Measurements from ENCODE around the gene ATXN1. TPM values are rescaled to one million over a fixed set of nuclear protein-coding genes. Genes with fewer than 3 reads are reported as not detected.

The ATXN1 gene
- total RNA-seq, 1 experiment from 2014 or later = 25.6 TPM

- H3K9me3 ChIP-seq (ENCODE audit: low read depth, low read length, poor library complexity, severe bottlenecking) = no peaks in the 10 kb centered on the region
- no TSS peak for BruUV-seq (replicated peaks)
- no peaks in the 10 kb centered on the region for H3K36me3 ChIP-seq (ENCODE audit: insufficient read depth, low read length, poor library complexity, severe bottlenecking)
- CTCF ChIA-PET = no interaction called here
- POLR2A ChIA-PET (ENCODE audit: low non-redundant PET) = no interaction called here
- no peak for DNase-seq (ENCODE audit: low spot score)
- no peak overlapping the region for H3K4me3 ChIP-seq (ENCODE audit: low read depth, low read length, poor library complexity, severe bottlenecking)
- no peak overlapping the region for H3K27ac ChIP-seq (ENCODE audit: low read depth, low read length, poor library complexity, severe bottlenecking)
- H3K27me3 ChIP-seq (replicated peaks; ENCODE audit: insufficient read depth, low read depth, low read length, poor library complexity) = no peaks in the 10 kb centered on the region
- intact Hi-C loops (cut with micrococcal nuclease; ENCODE audit: unreplicated experiment) = no loop called here
- H3K4me1 ChIP-seq (ENCODE audit: insufficient read depth, low read length, poor library complexity, severe bottlenecking) = peaks cover 8% of the 10 kb centered on the region
- TF ChIP-seq, protein P1, sequence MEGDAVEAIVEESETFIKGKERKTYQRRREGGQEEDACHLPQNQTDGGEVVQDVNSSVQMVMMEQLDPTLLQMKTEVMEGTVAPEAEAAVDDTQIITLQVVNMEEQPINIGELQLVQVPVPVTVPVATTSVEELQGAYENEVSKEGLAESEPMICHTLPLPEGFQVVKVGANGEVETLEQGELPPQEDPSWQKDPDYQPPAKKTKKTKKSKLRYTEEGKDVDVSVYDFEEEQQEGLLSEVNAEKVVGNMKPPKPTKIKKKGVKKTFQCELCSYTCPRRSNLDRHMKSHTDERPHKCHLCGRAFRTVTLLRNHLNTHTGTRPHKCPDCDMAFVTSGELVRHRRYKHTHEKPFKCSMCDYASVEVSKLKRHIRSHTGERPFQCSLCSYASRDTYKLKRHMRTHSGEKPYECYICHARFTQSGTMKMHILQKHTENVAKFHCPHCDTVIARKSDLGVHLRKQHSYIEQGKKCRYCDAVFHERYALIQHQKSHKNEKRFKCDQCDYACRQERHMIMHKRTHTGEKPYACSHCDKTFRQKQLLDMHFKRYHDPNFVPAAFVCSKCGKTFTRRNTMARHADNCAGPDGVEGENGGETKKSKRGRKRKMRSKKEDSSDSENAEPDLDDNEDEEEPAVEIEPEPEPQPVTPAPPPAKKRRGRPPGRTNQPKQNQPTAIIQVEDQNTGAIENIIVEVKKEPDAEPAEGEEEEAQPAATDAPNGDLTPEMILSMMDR (conservative IDR thresholded peaks at IDR 0.05; ENCODE audit: low read depth, low read length) = no peak
- no peak for TF ChIP-seq EZH2 (IDR thresholded peaks at IDR 0.05; ENCODE audit: borderline replicate concordance, low read depth, low read length, poor library complexity, severe bottlenecking)
Observed at GRCh38 chr6:16273256-16273655, 488.0 kb downstream of the ATXN1 start.

GRCh38 chr6:16272201-16272600 is 489.1 kb downstream of the ATXN1 start:
- ChIA-PET CTCF (no interaction called here), POLR2A (ENCODE audit: low non-redundant PET) (no interaction called here)
- H3K4me3 ChIP-seq (ENCODE audit: low read depth, low read length, poor library complexity, severe bottlenecking) = no peak overlapping the region
- H3K36me3 ChIP-seq (ENCODE audit: insufficient read depth, low read length, poor library complexity, severe bottlenecking) = no peaks in the 10 kb centered on the region
- no peak overlapping the region for H3K27ac ChIP-seq (ENCODE audit: low read depth, low read length, poor library complexity, severe bottlenecking)
- TF ChIP-seq, protein P1 (conservative IDR thresholded peaks at IDR 0.05; ENCODE audit: low read depth, low read length) = no peak
- no peak for TF ChIP-seq EZH2 (IDR thresholded peaks at IDR 0.05; ENCODE audit: borderline replicate concordance, low read depth, low read length, poor library complexity, severe bottlenecking)
- DNase-seq (ENCODE audit: low spot score) = no peak
- H3K27me3 ChIP-seq (replicated peaks; ENCODE audit: insufficient read depth, low read depth, low read length, poor library complexity) = no peaks in the 10 kb centered on the region
- H3K4me1 ChIP-seq (ENCODE audit: insufficient read depth, low read length, poor library complexity, severe bottlenecking) = peaks cover under 1% of the 10 kb centered on the region
- no peaks in the 10 kb centered on the region for H3K9me3 ChIP-seq (ENCODE audit: low read depth, low read length, poor library complexity, severe bottlenecking)
- intact Hi-C loops (cut with micrococcal nuclease; ENCODE audit: unreplicated experiment) = no loop called here
- BruUV-seq (replicated peaks) = no TSS peak

DNA sequence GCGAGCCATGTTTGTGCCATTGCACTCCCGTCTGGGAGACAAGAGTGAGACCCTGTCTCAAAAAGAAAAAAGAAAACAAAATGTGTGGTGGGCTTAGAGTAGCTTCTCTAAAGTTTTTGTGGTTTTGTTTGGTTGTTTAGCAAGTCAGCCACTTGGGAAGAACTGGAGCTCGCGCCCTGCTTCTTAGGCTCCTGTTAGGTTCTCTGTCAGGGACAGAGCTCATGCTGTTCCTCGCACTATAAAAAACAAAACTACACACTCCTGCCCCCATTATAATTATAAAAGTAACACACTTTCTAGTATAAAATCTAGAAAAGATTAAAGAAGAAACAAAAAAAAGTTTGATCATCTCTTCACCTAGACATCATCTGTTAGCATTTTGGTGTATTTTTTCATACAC is 489.8 kb downstream of the ATXN1 start:
- no peak for DNase-seq (ENCODE audit: low spot score)
- no peak for TF ChIP-seq EZH2 (IDR thresholded peaks at IDR 0.05; ENCODE audit: borderline replicate concordance, low read depth, low read length, poor library complexity, severe bottlenecking)
- TF ChIP-seq, protein P1 (conservative IDR thresholded peaks at IDR 0.05; ENCODE audit: low read depth, low read length) = no peak
- ChIA-PET CTCF (no interaction called here), POLR2A (ENCODE audit: low non-redundant PET) (no interaction called here)
- Histone ChIP-seq H3K9me3 (ENCODE audit: low read depth, low read length, poor library complexity, severe bottlenecking) (no peaks in the 10 kb centered on the region), H3K36me3 (ENCODE audit: insufficient read depth, low read length, poor library complexity, severe bottlenecking) (no peaks in the 10 kb centered on the region), H3K4me1 (ENCODE audit: insufficient read depth, low read length, poor library complexity, severe bottlenecking) (no peaks in the 10 kb centered on the region), H3K4me3 (ENCODE audit: low read depth, low read length, poor library complexity, severe bottlenecking) (no peak overlapping the region), H3K27ac (ENCODE audit: low read depth, low read length, poor library complexity, severe bottlenecking) (no peak overlapping the region), H3K27me3 (replicated peaks; ENCODE audit: insufficient read depth, low read depth, low read length, poor library complexity) (no peaks in the 10 kb centered on the region)
- no TSS peak for BruUV-seq (replicated peaks)
- intact Hi-C loops (cut with micrococcal nuclease; ENCODE audit: unreplicated experiment) = no loop called here
